COLO829 (cell line): ENCODE measurements around the gene ARL4C.

ENCODE experiments used
- DNase-seq: peaks from one replicate; pipeline ENCODE4 v3.0.0; 2012; ENCODE audit warnings: low spot score

Gene ARL4C, protein sequence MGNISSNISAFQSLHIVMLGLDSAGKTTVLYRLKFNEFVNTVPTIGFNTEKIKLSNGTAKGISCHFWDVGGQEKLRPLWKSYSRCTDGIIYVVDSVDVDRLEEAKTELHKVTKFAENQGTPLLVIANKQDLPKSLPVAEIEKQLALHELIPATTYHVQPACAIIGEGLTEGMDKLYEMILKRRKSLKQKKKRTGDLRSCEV

DNA sequence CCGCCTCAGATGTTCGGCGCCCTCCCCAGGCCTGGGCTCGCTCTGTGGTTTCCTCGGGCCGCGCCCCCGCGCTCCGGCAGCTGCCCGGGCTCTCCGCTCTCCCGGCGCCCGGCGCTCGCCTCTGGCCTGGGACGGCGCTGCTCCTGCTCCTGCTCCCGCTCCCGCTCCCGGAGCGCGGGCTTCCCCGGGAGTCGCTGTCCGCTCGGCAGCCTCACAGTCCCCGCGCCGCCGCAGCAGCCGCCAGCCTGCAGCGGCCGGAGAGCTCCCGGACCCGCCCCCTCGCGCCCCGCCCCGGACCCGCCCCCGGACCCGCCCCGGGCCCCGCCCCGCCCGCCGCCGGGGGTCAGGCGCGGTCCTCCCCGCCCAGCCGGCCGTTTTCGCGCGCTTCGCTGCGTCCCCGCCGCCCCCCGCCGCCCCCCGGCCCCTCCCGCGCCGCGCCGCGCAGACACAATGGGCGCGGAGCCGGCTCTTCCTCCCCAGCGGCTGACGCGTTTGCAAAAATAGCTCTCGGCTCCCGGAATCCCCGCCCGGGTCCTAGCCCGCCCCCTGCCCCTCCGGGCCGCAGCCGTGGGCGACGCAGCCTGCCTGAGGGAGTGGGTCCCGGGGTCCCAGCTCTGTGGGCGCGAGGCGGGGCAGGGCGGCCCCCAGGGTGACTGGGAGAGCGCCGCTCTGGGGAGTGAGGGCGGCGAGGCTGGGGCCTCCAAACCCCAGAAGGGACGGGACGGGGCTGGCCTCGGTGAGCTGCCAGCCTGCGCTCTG, at the start of gene ARL4C:
TSS of gene ARL4C (minus strand) at position 247 of the 759 bp plus-strand sequence. CDS start 495 bp downstream, outside the sequence.
- DNase-seq: peak; percentile 42

DNA sequence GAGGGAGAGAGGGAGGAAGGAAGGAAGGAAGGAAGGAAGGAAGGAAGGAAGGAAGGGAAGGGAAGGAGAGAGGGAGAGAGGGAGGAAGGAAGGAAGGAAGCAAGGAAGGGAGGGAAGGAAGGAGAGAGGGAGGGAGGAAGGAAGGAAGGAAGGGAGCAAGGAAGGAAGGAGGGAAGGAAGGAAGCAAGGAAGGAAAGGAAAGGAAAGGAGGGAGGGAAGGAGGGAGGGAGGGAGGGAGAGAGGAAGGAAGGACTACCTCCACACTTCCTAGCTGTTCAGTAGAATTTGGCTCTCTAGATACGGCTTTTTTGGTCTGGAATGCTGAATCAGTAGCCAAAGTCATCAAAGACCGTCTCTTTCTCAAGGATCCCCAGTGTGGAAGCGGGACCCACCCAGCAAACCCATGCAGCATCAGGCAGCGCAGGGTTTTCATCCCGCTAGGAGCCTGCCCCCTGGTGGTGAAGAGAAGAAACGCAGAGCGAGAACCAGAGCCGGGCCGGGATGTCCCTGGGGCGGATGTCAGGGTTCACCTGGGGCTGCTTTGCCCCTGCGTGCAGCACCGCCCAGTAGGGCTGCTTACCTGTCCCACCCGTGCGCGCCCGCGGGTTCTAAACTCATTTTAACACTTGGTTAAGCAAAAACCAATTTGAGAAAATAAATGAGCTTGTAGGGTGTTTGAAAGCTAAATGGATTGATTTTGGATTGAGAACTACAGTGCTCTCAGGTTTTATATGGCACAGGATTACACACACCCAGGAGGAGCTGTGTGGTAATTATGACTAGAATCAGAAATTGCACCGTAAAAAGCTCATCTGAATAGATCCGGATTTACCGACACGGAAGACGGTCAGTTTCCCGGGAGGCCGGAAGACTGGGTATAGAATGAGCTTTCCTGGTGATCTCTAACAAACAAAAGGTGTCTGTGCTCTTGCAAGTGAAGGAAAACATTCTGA, 48.1 kb upstream of the ARL4C start:
- DNase-seq: peak; percentile 66

DNA sequence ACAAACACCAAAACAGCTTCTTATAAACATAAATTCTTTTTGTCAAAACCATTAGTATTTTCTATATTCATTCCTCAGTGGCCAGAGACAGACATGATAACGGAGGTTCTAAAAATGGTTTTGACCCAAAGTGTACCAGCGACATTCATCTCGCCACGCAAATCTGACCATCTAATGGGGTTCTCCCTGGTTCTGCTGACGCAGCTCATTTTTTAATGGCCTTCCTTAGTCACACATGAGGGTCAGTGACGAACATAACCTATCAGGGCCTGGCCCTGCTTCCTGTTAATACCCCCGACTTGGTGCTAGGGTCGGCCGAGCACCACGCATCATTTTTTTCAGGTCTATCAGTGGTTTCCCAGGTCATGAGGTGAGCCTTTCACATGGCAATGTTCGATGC, 45.9 kb upstream of the ARL4C start:
- no peak for DNase-seq

DNA sequence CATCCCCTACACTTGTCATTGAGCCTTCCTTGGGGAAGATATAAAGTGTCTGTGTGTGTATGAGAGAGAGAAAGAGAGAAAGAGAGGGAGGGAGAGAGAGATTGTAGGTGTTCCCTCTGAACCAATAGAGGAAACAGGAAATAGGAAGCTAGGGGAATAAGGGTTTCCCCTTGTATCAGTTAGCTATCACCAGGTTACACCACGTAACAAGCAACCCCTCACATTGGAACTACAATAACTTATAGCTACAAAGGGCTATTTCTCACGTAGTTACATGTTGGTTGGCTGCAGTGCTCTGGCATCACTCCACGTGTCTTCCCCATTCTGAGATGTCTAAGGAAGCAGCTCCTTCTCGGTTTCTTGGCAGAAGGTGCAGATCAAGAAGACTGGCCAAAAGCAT, 41.0 kb upstream of the ARL4C start:
- no peak for DNase-seq

DNA sequence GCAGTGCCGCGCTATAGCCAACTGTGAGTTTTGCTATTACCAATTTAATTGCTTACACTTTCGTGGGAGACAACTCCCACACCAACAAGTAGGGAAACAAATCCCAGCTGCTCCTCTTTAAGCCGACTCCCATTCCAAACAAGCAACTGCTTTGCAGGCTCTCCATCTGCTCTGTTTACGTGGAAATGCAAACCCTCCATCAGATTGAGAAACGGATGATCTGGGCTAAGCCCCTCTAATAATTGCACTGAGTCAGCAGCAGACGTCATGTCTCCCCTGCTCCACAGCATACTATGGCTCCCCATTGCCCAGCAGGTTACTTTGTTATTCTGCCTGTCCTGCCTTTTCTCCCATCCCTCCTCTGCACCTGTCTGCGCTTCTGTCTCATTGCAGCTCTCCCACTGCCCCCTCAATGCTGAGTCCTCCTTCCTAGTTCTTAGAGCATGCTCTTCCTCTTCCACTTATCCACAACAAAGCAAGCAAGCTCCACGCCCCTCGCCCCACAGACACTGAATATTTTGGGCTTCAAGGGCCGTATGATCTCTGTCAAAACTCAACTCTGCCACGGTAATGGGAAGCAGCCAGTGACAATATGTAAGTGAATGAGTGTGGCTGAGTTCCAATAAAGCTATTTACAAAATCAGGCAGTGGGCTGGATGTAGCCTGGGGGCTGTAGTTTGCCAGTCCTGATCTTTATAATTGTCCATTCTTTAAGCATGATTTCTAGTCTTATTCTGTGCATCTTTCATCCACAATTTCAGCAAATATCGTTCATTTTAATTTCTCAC, 39.5 kb upstream of the ARL4C start:
- DNase-seq: no peak

DNA sequence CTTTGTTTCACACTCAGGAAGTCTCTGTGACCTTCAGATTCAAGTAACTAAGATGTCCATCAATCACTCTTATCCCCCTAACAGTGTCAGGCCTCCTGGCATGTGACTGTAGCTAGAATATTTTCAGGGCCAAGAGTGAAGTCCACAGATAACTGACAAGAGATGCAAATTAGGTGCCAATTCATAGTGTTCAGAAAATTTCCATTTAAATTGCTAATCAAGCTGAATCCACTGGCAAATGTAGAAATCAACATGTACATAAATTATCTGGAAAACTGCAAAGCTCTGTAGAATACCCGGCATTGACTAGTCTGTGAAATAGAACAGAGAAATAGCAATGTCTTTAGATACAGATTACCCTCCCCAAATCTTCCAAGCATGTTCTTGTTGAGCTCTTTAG, 38.6 kb upstream of the ARL4C start:
- no peak for DNase-seq

DNA sequence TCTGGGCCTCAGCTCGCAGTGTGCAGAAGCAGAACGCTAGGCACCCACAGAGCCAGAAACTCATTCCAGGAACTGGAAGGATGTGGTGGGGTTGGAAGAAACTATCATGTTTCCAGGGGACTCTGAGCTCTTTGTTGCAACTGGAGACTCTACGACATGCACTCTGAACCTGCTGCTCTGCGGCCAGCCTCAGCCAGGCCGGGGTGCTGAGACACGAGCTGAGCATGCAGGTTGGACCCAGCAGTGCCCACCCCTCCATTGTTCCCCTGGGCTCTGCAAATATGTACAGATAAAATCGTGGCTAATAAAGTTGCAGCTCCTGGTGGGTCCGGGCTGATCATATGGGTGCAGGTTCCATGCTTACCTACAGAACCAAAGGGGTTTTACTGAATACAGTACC, 37.6 kb upstream of the ARL4C start:
- no peak for DNase-seq

DNA sequence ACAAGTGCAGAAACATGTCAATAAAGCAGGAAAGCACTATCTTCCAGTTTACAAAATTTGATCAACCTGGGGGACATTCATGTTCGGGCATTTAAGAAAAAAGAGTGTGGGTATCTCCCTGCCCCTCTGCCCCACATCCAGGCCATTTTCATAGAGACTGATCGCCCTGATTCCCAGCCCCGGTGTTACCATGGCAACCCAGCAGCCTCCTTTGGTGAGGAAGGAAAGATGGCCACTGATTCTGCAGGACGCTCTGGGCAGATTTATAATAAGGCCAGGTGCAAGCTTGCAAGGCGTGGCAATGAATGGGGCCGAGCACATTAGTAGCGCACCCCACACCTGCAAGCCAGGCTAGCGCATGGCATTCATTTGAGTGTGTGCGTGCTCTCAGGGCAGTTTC, 36.7 kb upstream of the ARL4C start:
- no peak for DNase-seq

DNA sequence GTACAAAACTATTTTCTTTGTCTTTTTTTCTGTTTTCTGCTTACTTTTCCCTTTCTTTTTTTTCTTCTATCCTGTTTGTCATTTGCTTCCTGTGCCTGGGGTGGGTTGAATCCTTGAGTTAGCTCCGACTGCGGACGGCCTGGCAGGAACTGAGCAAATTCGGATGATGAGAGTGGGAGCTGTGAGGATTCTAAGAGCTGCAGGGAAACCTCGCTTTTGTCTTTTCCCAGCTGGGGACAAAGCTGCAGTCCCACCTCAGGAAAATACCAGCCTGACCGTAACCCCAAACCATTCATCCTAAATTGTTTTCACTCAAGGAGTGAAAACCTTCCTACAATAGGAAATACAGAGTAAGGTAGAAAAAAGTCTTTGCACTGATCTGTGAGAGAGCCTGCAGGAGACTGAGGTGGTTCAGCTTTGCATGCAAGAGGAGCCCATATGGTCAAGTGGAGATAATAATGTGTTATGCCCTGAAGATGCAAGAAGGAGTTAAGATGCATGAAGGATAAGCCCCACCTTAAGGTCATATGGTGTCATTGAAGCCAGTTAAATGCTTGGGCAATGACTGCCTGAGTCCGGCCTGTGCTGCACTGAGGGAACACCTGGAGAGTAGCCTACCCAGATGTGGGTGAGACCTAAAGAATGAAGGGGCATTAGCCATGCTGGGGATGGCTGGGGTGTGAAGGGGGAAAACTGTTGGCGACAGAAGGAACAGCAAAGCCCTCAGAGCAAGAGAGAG, 31.7 kb upstream of the ARL4C start:
- no peak for DNase-seq

DNA sequence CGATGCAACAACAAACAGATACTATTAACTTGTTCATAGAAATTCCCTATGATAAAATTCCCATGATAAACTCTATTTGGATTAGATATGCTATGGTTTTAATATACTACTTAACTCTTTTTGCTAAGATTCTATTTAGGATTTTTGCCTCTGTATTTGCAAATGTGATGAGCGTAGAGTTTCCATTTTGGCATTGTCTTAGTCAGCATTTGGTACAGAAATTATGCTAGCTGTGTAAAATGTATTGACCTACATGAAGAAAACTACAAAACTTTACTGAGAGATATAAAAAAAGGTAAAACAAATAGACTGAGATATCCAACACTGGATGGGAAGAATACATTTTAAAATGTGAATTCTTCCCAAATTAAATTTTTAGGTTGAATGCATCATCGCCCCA, 29.8 kb upstream of the ARL4C start:
- DNase-seq: no peak

DNA sequence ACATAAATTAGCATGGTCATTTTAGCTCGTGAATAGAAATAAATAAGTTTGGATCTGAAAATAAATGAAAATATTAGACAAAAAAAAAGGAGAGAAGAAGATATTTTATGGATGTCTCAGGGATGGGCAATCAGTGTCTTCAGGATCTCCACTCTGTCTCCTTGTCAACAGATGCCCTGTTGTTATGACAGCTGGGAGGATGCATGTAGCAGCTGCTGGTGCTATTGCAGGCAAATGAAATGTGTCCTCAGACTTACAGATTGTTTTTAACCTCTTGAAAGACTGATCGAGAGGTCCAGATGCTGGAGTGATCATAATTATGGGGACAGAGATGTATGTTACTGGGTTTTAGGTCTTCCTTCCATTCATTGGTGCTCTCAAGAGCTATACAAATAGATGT, 24.7 kb upstream of the ARL4C start:
- no peak for DNase-seq

DNA sequence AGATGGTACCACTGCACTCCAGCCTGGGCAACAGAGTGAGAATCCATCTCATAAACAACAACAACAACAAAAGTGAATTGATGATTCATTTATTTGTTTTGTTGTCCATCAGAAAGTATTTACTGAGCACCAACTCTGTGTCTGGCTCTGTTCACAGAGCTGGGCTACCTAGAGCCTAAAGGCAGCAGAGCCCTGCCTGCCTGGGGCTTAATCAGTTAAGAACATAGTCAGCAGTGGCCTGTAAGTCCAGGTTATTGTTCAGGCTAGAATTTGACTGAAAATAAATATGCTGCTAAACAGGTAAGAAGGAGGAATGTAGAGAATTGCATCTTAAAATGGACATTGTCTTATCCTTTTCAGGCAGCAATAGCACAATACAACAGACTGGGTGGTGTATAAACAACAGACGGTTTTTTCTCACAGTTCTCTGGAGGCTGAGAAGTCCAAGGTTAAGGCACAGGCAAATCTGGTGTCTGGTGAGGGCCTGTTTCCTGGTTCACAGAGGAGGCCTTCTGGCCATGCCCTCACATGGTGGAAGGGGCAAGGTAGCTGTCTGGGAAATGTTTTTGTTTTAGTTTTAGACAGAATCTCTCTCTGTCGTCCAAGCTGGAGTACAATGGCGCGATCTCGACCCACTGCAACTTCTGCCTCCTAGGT, 22.2 kb upstream of the ARL4C start:
- no peak for DNase-seq

DNA sequence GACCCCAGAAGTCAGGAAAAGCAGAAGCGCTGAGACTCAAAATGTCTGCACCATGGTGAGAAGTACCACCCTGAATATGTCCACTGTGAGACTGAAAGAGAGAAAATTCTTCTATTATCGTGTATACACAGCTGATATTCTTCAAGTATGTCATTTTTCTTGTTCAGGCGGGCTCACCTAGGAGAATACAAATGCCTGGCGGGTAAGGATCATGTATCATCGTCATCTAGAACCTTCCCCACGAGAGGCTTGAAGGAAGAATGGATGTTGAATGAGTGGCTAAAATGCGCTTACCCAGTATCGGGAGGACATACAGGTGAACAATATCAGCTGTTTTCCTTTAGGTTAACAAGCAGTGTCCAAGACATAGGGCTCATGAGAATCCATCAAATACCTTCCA, 21.1 kb upstream of the ARL4C start:
- no peak for DNase-seq

DNA sequence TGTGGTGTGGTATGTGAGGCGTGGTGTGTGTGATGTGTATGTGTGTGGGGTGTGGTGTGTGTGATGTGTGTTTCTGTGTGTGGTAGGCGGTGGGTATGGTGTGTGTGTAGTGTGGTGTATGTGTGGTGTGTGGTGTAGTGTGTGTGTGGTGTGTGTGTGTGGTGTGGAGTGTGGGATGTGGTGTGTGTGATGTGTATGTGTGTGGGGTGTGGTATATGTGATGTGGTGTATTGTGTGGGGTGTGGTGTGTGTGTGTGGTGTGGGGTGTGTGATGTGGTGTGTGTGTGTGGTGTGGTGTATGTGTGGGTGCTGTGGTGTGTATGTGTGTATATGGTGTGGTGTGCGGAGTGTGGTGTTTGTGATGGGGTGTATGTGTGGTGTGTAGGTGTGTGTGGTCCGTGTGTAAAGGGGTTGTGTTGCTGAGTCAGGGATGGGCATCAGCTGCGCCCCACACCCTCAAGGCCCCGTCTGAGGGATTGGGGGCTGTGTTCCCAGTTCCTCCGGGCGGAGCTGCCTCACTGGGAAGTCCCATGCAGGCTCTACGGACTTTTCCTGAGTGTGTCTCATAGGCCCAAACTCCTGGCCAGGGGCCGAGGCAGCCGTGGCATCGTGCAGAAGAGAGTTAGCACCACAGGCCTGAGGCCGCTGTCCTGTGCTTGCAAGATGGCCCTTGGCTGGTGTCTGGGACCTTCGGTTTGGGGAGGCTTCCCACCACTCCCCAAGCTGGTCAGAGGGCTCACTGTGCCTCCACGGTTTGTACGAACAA, 18.2 kb upstream of the ARL4C start:
- no peak for DNase-seq

DNA sequence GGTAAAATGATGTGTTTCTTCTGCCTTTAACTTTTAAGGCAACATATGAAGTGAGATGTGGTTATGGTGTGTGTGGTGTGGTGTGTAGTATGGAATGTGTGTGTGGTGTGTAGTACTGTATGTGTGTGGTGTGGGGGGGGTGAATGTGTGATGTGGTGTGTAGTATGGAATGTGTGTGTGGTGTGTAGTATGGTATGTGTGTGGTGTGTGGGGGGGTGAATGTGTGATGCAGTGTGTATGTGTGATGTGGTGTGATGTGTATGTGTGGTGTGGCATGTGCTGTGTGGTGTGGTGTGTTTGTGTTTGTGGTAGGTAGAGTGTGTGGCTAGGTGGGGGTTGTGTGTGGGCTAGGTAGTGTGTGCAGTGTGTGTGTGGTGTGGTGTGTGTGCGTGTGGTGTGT, 17.2 kb upstream of the ARL4C start:
- DNase-seq: no peak

DNA sequence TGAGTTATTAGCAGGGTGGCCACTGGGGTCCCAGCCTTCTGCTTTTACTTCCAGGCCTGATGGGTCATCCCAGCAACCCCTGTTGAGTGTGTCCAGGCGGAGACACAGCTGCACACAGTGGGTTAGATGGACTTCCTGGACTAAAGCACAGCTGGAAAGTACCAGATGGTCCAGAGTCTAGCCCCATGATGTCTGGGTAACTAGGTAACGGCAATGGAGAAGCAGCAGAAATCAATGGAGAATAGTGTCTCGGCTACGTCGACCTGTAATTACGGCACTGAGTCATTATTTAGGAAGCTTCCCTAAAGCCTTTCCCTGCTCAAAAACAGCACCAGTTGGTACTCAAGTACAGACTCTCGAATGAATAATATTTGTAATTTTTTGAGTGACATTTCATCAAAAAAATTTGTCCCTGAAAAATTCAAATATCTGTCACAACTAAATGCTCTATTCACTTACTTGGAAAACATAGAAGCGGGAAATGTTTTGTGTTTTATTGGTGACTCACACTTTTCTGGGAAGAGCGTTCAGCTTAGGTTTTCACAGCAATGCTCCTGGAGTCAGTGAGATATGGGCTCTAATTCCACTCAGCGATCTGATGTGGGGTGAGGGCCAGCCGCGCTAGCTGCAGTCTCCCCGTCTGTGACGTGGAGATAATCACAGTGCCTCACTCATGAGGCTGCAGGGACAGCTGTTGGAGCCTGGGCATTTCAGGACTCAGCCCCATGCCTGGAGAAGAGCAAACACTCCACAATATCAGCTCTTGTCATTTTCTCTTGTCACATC, 16.2 kb upstream of the ARL4C start:
- DNase-seq: no peak

DNA sequence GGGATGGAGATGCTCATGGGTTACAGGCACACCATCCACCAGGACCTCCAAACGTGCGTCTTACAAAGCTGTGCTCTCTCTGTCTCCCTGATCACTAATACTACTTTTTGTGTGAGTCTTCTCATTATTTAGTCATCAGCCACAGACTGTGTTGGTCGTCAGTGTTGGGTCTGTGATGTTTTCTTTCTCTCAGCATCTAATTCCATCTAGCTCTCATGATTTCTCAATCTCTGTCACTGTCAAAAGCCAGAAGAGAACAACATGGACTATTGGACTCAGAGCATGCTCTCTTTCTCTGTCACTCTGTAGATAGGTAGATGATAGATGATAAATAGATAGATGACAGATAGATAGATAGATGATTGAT, 6.0 kb upstream of the ARL4C start:
- peak; percentile 6 for DNase-seq

DNA sequence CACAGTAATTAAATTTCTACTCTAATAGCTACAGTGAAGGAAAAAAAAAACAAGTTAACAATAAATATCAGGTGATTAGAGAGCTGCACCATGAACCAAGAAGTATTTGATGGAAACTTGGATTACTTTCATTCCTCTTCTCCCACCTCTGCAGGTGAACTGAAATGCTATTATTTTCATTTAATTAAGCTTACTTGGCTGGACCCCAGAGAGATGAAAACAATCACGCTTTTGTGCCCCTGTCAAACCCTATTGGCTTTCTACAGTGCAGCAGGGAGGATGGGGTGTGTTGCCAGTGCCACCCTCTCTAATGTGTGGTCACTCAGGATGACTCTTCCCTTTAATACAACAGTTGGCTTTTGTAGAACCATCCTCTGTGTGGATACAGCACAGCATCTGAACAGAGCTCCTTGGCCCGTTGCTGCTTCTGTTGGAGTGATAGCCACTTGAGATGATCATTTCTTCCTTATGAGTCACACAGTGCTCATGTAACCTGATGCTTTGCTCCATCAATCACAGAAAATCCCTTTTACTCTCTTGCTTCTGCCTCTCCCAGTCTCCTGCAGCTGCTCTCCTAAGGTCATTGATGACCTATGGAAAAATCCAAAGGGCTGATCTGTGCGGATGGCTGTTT, 5.5 kb upstream of the ARL4C start:
- DNase-seq: peak; percentile 75
